Thyroid gland (tissue), 4 donors: ENCODE results near the gene TUSC1. TPM values are rescaled to one million over a fixed set of nuclear protein-coding genes. Genes with fewer than 3 reads are reported as not detected.
"Not testable (repeated sequence)": the region's sequence is repeated elsewhere in the genome, so short reads cannot be mapped to it uniquely, and the experiment has no call there.

Experiments used
- DNase-seq, 2 donors: peaks; one replicate each; pipeline ENCODE4 v3.0.0-alpha.2; 2019
- H3K27ac ChIP-seq, 3 donors: fragments of 200-600 bp; sonication (generic); 1 replicate in 2 of 3; 2 replicates in 1 of 3; pipeline ENCODE4 v1.5.1; 2016 to 2019; ENCODE audit warnings: mild to moderate bottlenecking in 1 of 3, moderate library complexity in 1 of 3
- H3K27me3 ChIP-seq: fragments of 200-600 bp; sonication (generic); one replicate; pipeline ENCODE4 v1.5.1; 2019
- H3K36me3 ChIP-seq, 2 donors: fragments of 200-600 bp; sonication (generic); one replicate each; pipeline ENCODE4 v1.5.1; 2016 to 2019
- H3K4me1 ChIP-seq, 2 donors: fragments of 200-600 bp; sonication (generic); one replicate each; pipeline ENCODE4 v1.5.1; 2017 to 2019
- H3K4me3 ChIP-seq, 3 donors: fragments of 200-600 bp; sonication (generic); replicated peaks in 1 of 3; 1 replicate in 2 of 3; 2 replicates in 1 of 3; pipeline ENCODE4 v1.5.1; 2016; ENCODE audit warnings: mild to moderate bottlenecking in 1 of 3
- H3K9me3 ChIP-seq: fragments of 200-600 bp; sonication (generic); one replicate; pipeline ENCODE4 v1.5.1; 2017
- POLR2A ChIP-seq, 2 donors: fragments of 450-650 bp; IDR thresholded peaks; one replicate each; pipeline ENCODE4 v1.6.1; 2017; ENCODE audit warnings: antibody characterized with exemption in 2 of 2, mild to moderate bottlenecking in 2 of 2, moderate library complexity in 1 of 2
- WGBS, 2 donors: methylation state at CpG; one replicate each; pipeline ENCODE4 v1.1.5; 2017; 5-methylcytosine and 5-hydroxymethylcytosine counted together
- intact Hi-C: fragments of 100-400 bp; cut with DNase I; formaldehyde crosslinking; loops from one replicate; pipeline ENCODE4 v1.15.1; 2023
- total RNA-seq, 4 donors: library from RNA; depleted of rRNA; stranded (reverse); fragments of >200 nt; gene quantifications; one replicate each; pipeline ENCODE4 v1.2.3, GENCODE V29; 2016
- TF ChIP-seq, protein P1 (sequence below), 6 experiments: fragments of 200-600 bp in 3 of 6; fragments of 450-650 bp in 3 of 6; sonication (generic) in 3 of 6; IDR thresholded peaks; one replicate each; pipeline ENCODE4 v1.5.1; 2016 to 2019; ENCODE audit warnings: antibody characterized with exemption in 6 of 6, mild to moderate bottlenecking in 2 of 6, inconsistent platforms in 1 of 6, moderate library complexity in 1 of 6

TUSC1 gene
- total RNA-seq, 4 donors from 2014 or later = 21.2 to 41.1 (median 28.5) TPM

DNA sequence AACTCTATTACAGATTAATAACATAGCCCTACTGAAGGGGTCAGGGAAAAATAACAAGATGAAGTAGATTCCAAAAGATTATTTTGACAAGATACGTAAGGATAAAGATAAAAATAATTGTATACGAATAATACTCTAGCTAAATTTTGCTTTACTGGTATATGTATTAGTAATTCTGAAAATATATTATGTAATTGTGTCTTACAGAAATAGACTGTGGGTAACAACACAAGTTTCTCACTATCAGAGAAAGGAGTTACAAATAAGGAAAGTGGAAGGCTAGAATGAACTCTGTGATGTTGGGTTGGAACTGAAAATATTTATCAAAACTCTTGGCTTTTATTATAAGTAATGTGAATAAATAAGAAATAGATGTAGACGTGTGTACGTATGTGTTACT is 26.6 kb upstream of the TUSC1 start:
- Histone ChIP-seq H3K4me3 (no peak overlapping the region), H3K27me3 (no peaks in the 10 kb centered on the region), H3K9me3 (no peaks in the 10 kb centered on the region), H3K36me3 (no peaks in the 10 kb centered on the region), H3K4me1 (no peaks in the 10 kb centered on the region), H3K27ac (no peak overlapping the region)
- WGBS, 2 donors = 95 to 97% methylated on average over 4 of the region's 4 CpGs
- TF ChIP-seq, protein P1, sequence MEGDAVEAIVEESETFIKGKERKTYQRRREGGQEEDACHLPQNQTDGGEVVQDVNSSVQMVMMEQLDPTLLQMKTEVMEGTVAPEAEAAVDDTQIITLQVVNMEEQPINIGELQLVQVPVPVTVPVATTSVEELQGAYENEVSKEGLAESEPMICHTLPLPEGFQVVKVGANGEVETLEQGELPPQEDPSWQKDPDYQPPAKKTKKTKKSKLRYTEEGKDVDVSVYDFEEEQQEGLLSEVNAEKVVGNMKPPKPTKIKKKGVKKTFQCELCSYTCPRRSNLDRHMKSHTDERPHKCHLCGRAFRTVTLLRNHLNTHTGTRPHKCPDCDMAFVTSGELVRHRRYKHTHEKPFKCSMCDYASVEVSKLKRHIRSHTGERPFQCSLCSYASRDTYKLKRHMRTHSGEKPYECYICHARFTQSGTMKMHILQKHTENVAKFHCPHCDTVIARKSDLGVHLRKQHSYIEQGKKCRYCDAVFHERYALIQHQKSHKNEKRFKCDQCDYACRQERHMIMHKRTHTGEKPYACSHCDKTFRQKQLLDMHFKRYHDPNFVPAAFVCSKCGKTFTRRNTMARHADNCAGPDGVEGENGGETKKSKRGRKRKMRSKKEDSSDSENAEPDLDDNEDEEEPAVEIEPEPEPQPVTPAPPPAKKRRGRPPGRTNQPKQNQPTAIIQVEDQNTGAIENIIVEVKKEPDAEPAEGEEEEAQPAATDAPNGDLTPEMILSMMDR (IDR thresholded peaks at IDR 0.05) = no peak
- no peak for TF ChIP-seq POLR2A (IDR thresholded peaks at IDR 0.05)
- intact Hi-C loops = no loop called here
- no peak for DNase-seq

GRCh38 chr9:25703701-25704357 is 25.6 kb upstream of the TUSC1 start:
- no peak overlapping the region for H3K4me3 ChIP-seq
- H3K4me1 ChIP-seq = no peaks in the 10 kb centered on the region
- no peaks in the 10 kb centered on the region for H3K9me3 ChIP-seq
- H3K27ac ChIP-seq = no peak overlapping the region
- no peak for DNase-seq
- no peaks in the 10 kb centered on the region for H3K27me3 ChIP-seq
- no peaks in the 10 kb centered on the region for H3K36me3 ChIP-seq
- TF ChIP-seq, protein P1 (IDR thresholded peaks at IDR 0.05) = no peak
- TF ChIP-seq POLR2A (IDR thresholded peaks at IDR 0.05) = no peak
- intact Hi-C loops = no loop called here
- 66 to 76% methylated on average over 2 of the region's 2 CpGs for WGBS, 2 donors

DNA sequence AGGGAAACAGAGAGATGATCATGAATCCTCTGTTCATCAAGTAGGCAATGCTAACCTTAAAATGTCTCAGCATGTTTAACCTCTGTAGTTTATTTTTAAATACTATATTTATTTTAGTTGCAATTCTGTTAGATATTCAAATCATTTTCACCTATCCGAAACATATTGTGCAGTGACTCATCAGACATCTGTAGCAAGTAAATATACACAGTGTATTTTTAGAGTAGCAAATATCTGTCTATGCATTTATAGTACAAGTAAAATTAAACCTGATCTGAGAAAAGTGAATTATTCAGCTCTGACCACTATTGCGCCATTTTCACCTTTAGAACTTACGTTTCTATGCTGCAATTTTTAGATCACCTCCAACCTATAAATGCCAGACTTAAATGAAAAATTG is 24.3 kb upstream of the TUSC1 start:
- no peaks in the 10 kb centered on the region for H3K27me3 ChIP-seq
- no peak overlapping the region for H3K4me3 ChIP-seq
- no peaks in the 10 kb centered on the region for H3K36me3 ChIP-seq
- intact Hi-C loops = no loop called here
- H3K27ac ChIP-seq = no peak overlapping the region
- H3K9me3 ChIP-seq = no peaks in the 10 kb centered on the region
- no peaks in the 10 kb centered on the region for H3K4me1 ChIP-seq
- TF ChIP-seq, protein P1 (IDR thresholded peaks at IDR 0.05) = no peak
- TF ChIP-seq POLR2A (IDR thresholded peaks at IDR 0.05) = no peak
- WGBS, 2 donors = 95 to 97% methylated on average over 3 of the region's 3 CpGs
- no peak for DNase-seq

GRCh38 chr9:25700899-25701298 is 22.7 kb upstream of the TUSC1 start:
- H3K9me3 ChIP-seq, H3K4me1 ChIP-seq, H3K27me3 ChIP-seq, H3K4me3 ChIP-seq, H3K27ac ChIP-seq, intact Hi-C loops, H3K36me3 ChIP-seq, DNase-seq: not testable (repeated sequence)
- 78 to 89% methylated on average over 3 of the region's 3 CpGs for WGBS, 2 donors

DNA sequence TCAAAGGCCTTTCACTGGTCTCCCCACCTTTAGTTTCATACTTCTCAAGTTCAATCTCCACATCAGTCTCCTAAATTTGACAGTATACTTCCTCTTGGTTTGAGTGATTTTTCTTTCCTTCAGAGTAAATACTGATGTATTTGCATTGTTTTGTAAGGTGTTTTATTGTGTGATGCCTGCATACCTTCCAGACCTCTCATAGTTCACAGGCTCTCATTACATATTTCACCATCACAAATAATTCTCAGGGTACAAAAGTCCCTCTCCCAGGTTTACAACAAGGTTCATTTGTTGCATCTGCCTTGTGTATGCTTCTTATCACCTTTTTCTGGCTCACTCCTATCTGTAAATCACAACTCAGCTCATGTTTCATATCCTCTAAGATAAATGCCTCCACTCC is 22.2 kb upstream of the TUSC1 start:
- Histone ChIP-seq H3K4me1 (no peaks in the 10 kb centered on the region), H3K27me3 (no peaks in the 10 kb centered on the region), H3K4me3 (no peak overlapping the region), H3K27ac (no peak overlapping the region), H3K36me3 (no peaks in the 10 kb centered on the region), H3K9me3 (no peaks in the 10 kb centered on the region)
- no peak for DNase-seq
- intact Hi-C loops = no loop called here
- TF ChIP-seq POLR2A (IDR thresholded peaks at IDR 0.05) = no peak
- TF ChIP-seq, protein P1 (IDR thresholded peaks at IDR 0.05) = no peak

GRCh38 chr9:25691786-25692185 is 13.5 kb upstream of the TUSC1 start:
- no peak for DNase-seq
- H3K9me3 ChIP-seq = no peaks in the 10 kb centered on the region
- H3K27ac ChIP-seq = no peak overlapping the region
- TF ChIP-seq, protein P1 (IDR thresholded peaks at IDR 0.05) = no peak
- no peak for TF ChIP-seq POLR2A (IDR thresholded peaks at IDR 0.05)
- no peaks in the 10 kb centered on the region for H3K4me1 ChIP-seq
- H3K27me3 ChIP-seq = no peaks in the 10 kb centered on the region
- intact Hi-C loops = no loop called here
- H3K4me3 ChIP-seq = no peak overlapping the region
- 87 to 94% methylated on average over 4 of the region's 4 CpGs for WGBS, 2 donors
- H3K36me3 ChIP-seq = no peaks in the 10 kb centered on the region
